Activated CD4-positive, alpha-beta T cell treated with anti-CD3 and anti-CD28 coated beads, Interleukin-2, amount 50 U/mL, for 24 hours (primary cell): ENCODE results near the gene LUZP4.
"Not testable (repeated sequence)": the region's sequence is repeated elsewhere in the genome, so short reads cannot be mapped to it uniquely, and the experiment has no call there.

ENCODE experiments used
- DNase-seq, 2 donors: peaks; one replicate each; pipeline ENCODE4 v3.0.0-alpha.2; 2020; ENCODE audit warnings: low read depth in 1 of 2, low spot score in 1 of 2

LUZP4 gene, protein sequence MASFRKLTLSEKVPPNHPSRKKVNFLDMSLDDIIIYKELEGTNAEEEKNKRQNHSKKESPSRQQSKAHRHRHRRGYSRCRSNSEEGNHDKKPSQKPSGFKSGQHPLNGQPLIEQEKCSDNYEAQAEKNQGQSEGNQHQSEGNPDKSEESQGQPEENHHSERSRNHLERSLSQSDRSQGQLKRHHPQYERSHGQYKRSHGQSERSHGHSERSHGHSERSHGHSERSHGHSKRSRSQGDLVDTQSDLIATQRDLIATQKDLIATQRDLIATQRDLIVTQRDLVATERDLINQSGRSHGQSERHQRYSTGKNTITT

DNA sequence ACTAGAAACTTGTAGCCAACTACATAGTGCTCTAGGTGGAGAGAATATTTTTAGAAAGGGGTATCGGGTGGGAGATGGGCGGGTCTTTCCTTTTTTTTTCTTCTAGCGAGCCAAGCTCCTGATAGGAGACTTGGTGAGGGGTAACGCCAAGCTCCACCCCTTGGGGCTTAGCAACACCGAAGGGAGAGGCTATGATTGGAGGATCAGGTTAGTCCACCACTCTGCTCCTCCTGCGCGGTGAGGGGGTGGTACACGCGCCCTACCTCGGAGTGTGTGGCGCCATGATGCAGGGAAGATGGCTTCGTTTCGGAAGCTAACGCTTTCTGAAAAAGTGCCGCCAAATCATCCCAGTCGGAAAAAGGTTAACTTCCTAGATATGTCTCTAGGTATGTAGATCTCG is at the start of gene LUZP4:
Gene LUZP4 (plus strand): TSS at position 251 of the 400 bp plus-strand sequence. CDS start 45 bp downstream, at position 296.
- DNase-seq, result no peak

DNA sequence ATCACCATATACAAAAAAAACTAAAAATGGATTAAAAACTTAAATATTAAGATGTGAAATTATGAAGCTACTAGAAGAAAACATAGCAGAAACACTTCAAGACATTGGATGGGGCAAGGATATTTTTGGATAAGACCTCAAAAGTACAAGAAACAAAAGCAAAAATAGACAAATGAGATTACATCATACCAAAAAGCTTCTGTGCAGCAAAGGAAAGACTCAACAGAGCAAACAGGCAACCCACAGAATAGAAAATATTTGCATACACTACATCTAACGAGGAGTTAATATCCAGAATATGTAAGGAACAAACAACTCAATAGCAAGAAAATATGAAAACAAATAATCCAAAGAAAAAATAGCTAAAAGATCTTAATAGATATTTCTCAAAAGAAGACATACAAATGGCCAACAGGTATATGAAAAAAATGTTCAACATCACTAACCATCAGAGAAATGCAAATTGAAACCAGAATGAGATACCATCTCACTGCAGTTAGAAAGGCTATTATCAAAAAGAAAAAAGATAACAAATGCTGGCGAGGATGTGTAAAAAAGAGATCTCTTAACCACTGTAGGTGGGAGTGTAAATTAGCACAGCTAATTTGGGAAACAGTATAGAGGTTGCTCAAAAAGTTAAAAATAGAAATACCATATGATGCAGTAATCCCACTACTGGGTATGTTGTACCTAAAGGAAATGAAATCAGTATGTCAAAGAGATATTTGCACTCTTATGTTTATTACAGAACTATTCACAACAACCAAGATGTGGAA is 37.9 kb upstream of the LUZP4 start:
- DNase-seq, result no peak

DNA sequence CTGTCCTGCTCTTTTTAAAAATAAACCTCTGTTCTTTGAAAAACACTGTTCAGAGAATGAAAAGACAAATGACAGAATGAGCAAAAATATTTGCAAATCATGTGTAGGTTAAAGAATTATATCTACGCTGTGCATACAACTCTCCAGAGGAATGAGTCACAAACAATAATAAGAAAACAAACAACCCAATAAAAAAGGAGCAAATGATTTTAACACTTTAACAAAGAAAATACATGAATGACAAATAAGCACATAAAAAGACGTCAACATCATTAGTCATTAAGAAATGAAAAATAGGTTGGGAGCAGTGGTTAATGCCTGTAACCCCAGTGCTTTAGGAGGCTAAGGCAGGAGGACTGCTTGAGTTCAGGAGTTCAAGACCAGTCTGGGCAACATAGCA is 34.5 kb upstream of the LUZP4 start:
- no peak for DNase-seq

DNA sequence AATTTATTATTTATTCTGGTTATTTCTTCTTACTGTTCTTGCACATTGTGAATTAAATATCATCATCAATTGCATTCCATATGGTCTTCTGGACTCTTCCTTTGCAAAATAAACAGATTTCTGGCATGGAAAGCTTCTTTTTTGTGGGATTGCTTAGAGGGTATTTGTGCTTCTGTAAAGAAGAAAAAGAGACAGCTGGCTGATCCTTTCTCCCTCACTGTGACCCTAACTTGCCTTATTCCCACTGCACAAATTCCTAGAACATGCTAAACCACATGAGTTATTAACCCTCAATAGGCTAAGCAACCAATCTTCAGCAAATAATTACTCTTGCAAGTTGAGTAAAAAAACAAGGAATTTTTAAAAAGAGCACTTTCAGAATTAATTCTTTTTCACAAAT is 31.8 kb upstream of the LUZP4 start:
- DNase-seq, result no peak

DNA sequence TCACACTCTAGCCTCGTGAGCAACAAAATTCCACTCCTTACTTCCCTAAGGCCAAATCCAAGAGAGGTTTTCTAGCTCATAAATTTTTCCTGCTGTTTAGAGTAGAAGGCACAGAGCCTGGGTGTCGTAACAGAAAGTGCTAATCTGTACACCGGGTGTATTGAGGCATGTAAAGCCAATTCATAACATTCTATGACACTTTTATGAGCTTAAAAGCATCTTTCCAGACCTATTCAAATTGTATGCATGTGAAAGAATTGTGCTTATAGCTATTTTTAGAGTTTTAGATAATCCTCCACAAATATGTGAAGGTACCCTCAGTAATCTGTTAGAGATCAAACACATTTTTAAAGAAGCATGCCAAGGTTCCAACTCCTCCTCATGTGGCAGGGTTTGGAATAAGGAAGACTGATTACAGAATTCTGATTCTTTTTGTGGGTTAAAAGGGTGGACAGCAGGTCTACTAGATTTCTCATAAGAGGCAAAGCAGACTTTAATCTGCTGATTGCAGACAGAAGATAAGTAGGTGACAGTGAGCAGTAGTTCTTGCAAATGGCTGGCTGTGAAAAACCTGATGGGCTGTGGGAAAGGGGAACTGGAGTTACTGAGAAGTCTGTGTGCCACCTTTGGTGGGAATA is 30.2 kb upstream of the LUZP4 start:
- no peak for DNase-seq

DNA sequence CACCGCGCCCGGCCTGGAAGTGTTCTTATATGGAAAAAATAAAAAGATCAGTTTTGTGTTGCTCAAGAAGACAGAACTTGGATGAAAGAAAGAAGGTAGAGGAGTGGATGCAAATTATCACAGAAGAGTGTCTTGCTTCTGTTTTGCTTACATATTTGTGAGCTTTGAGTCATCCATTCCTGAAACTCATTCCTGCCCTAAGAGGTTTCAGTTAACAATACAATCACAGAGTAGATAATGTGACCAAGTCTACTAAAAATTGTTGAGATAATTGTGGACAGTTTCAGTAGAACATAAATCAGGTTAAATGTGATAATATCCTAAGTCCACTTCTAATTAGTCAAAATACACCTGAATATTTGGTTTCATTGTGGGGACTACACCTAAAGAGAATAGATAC is 29.2 kb upstream of the LUZP4 start:
- DNase-seq, result no peak

DNA sequence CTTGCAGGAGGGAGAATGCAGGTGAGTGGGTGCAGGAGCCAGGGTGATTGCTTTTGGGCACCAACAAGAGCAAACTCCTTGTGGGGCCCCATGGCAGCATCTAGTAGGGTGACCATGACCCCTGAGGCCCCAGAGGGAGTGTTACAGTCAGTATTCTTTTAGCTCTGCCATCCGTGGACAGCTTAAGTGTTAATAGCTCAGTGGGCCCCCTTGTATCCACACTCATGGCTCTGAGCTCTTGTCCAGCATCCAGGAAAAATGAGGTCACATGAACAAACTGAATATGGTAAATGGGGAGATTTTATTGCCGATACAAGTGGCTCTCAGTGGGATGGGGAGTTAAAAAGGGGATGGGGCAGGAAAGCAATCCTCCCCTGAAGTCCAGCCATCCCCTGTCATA is 28.4 kb upstream of the LUZP4 start:
- no peak for DNase-seq

DNA sequence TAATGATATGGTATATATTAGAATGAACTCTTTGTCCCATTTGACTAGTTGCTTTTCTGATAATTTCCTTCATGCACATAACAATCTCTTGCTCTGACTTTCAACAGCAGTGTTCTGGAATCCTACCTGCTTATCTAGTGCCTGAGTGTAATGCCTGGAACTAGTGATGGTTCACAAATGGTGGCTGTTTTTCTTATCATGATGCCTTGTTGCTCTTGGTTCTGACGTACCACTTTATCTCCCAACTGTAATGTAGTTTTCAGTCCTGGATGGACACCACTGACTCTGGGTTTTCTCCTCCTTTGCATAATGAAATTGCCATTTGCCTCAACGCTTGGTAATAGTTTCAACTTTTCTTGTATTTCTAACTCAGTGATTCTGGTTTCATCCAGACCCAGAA is 25.5 kb upstream of the LUZP4 start:
- DNase-seq, result no peak

DNA sequence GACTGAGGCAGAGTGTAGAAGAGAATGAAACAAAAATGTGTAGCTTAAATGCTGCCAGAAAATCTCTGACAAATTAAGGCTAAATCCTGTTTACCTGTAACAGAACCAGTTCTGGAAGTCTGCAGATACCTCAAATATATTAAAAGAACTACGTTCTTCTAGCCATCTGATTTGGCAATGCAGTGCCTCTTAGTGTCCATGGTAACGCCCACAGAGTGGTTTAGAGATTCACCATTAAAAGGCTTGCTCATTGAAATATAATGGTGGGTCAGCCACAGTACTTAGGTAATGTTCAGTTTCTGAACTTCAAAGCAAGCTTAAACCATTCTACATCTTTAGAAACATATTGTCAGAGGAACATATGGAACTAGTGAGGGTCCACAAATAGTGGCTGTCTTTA is 23.2 kb upstream of the LUZP4 start:
- no peak for DNase-seq

DNA sequence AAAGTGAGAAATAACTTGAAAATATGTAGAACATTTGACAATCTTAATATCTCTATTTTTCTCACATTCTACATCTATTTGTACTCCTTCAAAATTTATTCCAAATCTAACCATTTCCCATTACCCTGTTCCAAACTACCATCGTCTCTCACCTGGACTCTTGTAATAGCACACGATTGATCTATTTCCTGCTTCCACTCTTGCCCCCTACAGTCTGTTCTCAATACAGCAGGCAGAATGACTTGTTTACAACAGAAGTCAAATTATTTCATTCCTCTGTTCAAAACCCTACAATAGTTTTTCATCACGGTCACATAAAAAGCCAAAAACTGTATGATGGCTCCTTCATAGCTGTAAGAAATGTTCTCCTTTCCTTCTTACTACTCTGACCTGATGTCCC is 21.1 kb upstream of the LUZP4 start:
- no peak for DNase-seq

DNA sequence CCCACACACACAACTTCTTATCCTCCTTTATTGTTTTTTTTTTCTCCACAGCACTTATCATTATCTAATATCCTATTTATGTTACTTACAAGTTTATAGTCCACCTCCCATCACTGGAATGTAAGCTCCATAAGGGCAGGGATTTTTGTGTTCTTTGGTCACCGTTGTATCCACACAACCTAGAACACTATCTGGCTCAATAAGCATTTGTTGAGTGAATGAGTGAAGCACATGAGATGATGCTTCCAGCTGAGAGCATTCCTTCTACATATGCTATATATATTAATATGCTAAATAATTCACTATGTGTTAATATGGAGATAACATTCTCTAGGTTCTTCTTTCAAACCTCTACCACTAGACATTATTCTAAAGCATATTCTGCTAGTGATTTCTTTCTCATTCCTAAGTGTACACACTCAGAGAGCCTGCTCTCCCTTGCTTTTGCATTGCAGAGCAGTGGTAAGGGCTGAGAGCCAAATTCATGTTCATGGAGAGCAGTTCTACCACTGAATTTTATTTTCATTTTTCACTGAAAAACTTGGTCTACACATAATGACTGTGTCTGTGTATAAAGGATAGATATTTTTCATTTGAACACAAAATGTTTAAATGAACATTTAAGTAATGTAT is 20.3 kb upstream of the LUZP4 start:
- DNase-seq, result no peak

DNA sequence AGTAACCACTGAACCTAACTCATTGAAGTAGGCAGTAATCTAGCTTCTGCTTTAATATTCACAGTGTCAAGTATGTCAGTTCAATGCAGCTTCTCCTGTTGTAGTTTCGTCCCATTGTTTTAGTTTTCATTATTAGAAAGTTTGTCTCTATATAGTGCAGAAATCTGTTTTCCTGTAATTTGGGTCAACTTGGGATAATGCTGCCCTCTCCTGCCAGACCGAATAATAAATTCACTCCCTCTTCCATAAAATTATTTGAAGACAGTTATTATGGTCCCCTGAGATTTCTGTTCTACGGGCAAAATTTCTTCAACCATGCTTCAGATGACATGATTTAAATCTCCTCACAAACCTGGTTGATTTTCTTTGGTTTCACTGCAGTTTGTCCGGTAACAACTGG is 4.6 kb upstream of the LUZP4 start:
- no peak for DNase-seq

DNA sequence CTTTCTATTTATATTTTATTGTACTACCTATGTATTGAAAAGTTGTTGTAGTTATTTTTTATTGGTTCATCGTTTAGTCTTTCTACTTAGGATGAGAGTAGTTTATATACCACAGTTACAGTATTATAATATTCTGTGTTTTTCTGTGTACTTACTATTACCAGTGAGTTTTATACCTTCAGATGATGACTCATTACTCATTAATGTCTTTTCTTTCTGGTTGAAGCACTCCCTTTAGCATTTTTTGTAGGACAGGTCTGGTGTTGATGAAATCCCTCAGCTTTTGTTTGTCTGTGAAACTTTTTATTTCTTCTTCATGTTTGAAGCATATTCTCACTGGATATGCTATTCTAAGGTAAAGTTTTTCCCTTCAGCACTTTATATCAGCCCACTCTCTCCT is 7.7 kb downstream of the LUZP4 start:
- no peak for DNase-seq

DNA sequence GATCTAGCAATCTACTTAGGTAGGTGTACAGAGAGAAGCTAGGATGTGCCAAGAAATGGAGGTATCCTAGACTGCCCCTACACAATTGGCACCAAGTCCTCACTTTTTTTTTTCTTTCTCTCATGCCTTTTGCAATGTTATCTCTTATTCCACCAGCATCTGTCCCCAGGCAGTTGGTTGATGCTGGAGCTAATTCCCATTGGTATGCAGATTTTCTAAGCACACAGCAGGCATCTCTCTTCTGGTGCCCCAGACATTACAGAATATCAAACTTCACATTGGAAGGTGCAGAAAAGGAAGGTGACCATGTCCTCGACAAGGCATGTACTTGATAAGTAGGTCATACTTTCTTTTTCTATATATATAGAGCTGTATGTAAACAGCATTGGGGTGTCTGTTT is 21.6 kb downstream of the LUZP4 start:
- DNase-seq, result no peak

DNA sequence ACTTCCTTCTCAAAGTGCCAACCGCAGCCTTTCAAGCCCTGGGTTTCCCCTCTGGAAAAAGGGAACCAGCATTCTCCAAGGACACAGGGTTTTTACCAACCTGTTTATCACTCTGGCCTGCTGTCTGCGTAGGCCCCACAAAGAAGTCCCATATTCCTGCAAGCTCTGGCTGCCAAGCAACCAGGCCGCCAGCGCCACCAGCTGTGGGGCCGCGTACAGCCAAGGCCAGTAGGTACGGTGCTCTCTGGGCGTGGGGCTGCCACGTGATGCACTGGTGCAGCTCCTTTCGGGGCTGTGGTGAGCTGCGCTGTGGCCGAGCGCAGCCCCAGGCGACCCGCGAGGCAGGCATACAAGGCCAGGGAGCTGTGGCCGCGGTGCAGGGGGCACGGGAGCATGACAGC is 22.1 kb downstream of the LUZP4 start:
- DNase-seq, result no peak

DNA sequence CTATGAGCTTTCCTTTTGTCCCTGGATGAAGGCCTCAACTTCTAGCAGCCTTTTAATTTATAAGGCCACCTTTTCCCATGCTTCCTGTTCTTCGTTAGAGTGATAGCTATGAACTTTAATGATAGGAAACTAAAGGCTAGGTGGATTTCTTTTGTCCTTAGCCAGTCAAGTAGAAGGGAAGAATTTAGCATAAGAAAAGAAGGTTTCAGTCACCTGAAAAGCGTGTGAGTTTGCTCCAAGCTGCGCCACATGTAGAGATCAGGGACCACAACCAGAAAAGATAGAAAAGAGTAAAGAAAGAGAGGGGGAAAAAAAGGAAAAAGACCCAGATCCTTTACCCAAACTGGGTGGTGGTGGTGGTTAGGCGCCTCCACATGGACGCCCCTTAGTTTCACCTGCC is 28.6 kb downstream of the LUZP4 start:
- no peak for DNase-seq

DNA sequence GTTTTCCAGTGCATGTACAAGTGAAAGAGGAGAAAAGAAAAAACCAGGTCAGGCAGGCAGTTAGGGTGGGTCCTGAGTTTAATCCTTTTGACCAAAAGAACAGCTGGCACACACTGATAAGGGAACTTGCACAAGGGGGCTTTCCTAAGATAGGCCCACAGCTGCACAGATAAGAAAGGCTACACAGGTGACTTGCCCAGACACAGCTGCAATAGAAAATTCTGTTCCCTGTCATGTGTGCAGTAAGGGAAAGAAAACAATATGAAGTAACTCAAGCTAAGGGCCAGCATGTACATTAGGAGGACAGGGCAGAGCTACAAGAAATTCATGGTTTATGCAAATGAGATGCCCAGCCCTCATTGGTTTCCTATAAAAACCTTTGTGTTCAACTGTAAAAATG is 32.9 kb downstream of the LUZP4 start:
- no peak for DNase-seq

DNA sequence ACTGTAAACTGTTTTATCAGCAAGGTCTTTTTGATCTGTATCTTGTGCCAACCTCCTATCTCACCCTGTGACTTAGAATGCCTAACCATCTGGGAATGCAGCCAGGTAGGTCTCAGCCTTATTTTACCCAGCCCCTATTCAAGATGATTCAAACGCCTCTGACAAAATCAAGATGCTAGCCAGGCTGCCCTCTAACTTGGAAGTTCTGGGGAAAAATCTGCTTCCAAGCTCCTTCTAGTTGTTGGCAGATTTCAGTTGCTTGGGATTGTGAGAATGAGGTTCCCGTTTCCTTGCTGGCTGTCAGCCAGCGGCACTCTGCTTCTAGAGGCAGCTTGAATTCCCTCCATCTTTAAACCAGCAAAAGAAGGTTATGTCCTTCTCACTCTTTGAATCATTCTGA is 34.7 kb downstream of the LUZP4 start:
- DNase-seq, result no peak

DNA sequence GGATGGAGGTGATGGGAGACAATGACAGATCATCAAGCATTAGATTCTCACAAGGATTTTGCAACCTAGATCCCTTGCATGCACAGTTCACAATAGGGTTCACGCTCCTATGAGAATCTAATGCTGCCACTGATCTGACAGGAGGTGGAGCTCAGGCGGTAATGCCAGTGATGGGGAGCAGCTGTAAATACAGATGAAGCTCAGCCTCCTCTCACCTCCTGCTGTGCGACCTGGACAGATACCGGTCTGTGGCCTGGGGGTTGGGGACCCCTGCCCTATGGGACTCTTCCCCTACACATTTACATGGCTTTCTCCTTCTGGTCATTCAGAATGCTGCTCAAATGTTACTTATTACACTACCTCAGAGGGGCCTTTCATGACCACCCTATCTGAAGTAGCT is 39.8 kb downstream of the LUZP4 start:
- DNase-seq, result not testable (repeated sequence)

DNA sequence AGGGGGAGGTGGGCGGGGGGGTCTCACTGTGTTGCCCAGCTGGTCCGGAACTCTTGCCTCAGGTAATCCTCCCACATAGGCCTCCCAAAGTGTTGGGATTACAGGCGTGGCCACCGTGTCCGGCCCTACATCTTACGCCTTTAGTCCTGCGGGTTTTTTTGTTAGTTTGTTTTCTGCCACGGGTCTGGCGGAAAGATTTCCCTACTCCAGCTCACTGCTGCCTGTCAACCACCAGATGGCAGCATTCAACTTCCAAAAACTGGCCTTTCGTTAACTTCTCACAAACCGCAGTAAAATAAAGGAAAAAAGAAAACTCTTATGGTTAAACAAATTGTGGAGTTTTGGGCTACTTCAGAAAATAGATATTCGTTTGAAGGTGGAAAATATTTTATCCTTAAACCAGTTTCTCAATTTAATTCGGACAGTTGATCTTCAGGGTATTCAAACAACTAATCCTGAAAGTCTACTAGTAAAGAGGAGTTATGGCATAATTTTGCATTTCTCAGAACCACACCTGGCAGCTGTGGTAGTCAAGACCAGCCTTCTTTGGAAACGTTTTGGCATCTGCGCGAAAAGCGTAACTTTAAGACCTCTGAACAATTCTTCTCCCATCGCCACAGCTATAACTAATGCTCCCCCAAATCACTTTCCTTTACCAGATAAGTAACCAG is 41.1 kb downstream of the LUZP4 start:
- no peak for DNase-seq

DNA sequence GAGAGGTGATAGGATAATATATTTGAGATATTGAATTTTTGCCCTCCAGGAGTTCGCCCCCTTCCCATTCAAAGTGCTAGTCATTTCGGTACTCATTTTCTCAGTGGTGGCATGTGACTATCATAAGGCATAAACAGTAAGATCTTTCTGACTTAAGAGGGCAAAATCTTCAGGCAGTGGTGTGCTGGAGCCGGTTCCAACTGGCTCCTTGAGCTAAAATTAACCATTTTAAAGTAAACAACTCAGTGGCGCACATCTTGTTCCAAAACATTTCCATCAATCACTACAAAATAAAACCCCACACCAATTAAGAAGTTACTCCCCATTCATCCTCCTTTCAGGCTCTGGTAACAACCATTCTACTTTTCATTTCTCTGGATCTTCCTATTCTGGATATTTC is 43.3 kb downstream of the LUZP4 start:
- no peak for DNase-seq
